Measurements from ENCODE around the gene FAM184A. TPM values are rescaled to one million over a fixed set of nuclear protein-coding genes. Genes with fewer than 3 reads are reported as not detected.
"Not testable (repeated sequence)": the region's sequence is repeated elsewhere in the genome, so short reads cannot be mapped to it uniquely, and the experiment has no call there.

FAM184A gene
- total RNA-seq, 1 donor from 2014 or later, result 2.4 TPM

GRCh38 chr6:119108076-119108475 is 29.6 kb upstream of the FAM184A start:
- no peak for DNase-seq (ENCODE audit: missing footprints)
- intact Hi-C loops (cut with DNase I), result no loop called here

DNA sequence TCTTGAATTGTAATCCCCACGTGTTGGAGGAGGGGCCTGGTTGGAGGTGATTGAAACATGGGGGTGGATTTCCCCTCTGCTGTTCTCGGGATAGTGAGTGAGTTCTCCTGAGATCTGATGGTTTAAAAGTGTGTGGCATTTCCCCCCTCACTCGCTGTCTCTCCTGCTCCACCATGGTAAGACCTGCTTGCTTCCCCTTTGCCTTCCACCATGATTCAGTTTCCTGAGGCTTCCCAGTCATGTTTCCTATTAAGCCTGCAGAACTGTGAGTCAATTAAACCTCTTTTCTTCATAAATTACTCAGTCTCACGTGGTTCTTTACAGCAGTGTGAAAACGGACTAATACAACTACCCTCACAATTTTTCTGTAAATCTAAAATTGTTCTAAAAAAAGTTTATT is 26.8 kb upstream of the FAM184A start:
- no peak for ATAC-seq
- no peak for DNase-seq (ENCODE audit: missing footprints)
- intact Hi-C loops (cut with DNase I), result no loop called here

More at GRCh38 chr6:119108076-119108475, 29.6 kb upstream of the FAM184A start:
- no peak for ATAC-seq

DNA sequence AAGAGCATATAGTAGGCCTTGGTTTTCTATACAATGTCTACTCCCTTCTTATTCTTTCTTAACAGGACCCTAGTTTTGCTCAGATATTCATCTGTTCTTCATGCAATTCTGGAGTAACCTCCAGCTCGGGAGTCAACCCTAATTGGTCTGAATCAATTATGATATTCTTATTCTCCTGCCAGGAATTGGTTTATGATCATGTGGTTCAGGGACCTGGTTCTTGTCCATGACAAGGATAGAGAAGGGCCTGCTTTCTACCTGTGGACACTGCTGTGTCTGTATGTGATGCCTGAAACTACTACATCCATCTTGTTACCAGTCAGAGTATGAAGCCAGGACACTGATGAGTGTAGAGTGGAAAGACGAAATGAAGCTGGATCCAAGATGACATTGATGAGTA is 24.4 kb upstream of the FAM184A start:
- intact Hi-C loops (cut with DNase I), result no loop called here
- ATAC-seq (no peak), DNase-seq (ENCODE audit: missing footprints) (no peak)

GRCh38 chr6:119100115-119100514 is 21.7 kb upstream of the FAM184A start:
- no peak for DNase-seq (ENCODE audit: missing footprints)
- no peak for ATAC-seq
- intact Hi-C loops (cut with DNase I), result no loop called here

- intact Hi-C loops (cut with DNase I); DNase-seq (ENCODE audit: missing footprints); ATAC-seq: not testable (repeated sequence)
Observed at GRCh38 chr6:119097815-119098361, 19.4 kb upstream of the FAM184A start.

- intact Hi-C loops (cut with DNase I), result no loop called here
Observed at GRCh38 chr6:119096721-119097565, 18.5 kb upstream of the FAM184A start.

GRCh38 chr6:119090256-119090655 is 11.8 kb upstream of the FAM184A start:
- intact Hi-C loops (cut with DNase I), result no loop called here
- DNase-seq (ENCODE audit: missing footprints) (no peak), ATAC-seq (no peak)

More at GRCh38 chr6:119096721-119097565, 18.5 kb upstream of the FAM184A start:
- ATAC-seq, result peak; percentile 95
- DNase-seq (ENCODE audit: missing footprints), result peak; percentile 86

GRCh38 chr6:119084784-119085183 is 6.3 kb upstream of the FAM184A start:
- intact Hi-C loops (cut with DNase I), result no loop called here
- ATAC-seq (no peak), DNase-seq (ENCODE audit: missing footprints) (no peak)

- intact Hi-C loops (cut with DNase I), result no loop called here
- DNase-seq (ENCODE audit: missing footprints), result no peak
- no peak for ATAC-seq
Observed at GRCh38 chr6:119083007-119083406, 4.5 kb upstream of the FAM184A start.

DNA sequence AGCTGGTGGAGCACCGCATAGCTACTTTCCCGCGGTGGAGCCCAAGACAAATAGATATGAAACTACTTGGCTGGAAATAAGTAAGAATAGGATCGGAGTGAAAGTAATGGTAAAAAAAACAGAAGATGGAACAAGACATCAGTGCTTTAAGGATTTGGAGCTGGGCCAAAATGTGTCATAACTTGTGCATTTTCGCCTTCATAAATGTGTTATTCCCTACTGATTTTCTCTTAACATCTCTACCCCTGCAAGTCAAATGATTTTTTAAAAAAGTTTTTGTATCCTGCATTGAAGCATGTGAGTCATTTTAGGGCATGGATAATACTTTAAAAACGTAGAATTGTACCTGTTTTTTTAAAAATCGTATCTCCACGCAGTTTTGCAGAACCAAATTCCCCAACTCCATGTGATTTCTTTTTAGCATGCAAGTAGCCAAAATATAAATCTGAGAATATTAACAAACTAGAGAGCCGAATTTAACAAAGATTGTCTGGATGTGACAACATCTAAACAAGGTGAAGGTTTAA is 882 bp upstream of the FAM184A start:
- no peak for ATAC-seq
- no peak for DNase-seq (ENCODE audit: missing footprints)
- intact Hi-C loops (cut with DNase I), result no loop called here

DNA sequence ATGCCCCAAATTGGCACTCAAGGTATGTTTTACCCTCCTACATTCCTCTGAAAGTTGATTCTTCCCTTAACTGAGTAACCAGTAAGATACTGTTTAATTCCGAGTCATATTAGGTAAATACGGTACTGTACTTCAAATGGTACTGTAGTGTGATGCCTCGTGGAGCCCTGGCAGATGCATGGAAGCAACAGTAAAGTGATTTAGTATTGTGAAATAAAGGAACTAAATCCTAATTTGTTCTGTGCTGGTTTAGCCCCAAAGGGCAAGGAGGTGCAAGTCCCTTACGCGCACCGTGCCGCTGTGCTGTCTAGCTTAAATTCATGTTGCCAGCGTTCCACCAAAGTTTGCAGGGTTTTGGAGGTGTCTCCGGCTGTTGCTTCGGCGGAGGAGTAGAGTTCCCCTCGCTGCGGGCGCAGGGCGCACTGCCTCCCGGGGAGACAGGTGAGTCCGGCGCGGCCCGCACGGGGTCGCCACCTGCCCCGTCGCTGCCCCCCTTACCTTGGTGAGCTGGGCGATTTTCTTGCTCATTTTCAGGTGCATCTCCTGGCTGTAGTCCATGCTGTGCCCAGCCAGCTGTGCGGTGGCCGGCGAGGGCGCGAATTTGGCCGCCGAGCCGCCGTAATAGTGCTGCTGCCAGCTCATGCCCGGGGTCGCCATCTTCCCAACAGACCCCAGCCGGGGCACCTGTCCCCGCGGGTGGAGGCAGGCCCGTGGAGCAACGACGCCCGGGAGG is 655 bp downstream of the FAM184A start:
- ATAC-seq (peak; percentile 28), DNase-seq (ENCODE audit: missing footprints) (peak; percentile 76)
- intact Hi-C loops (cut with DNase I), result no loop called here

GRCh38 chr6:119077391-119077642 is 1.1 kb downstream of the FAM184A start:
- ATAC-seq (no peak), DNase-seq (ENCODE audit: missing footprints) (no peak)
- intact Hi-C loops (cut with DNase I), result no loop called here

DNA sequence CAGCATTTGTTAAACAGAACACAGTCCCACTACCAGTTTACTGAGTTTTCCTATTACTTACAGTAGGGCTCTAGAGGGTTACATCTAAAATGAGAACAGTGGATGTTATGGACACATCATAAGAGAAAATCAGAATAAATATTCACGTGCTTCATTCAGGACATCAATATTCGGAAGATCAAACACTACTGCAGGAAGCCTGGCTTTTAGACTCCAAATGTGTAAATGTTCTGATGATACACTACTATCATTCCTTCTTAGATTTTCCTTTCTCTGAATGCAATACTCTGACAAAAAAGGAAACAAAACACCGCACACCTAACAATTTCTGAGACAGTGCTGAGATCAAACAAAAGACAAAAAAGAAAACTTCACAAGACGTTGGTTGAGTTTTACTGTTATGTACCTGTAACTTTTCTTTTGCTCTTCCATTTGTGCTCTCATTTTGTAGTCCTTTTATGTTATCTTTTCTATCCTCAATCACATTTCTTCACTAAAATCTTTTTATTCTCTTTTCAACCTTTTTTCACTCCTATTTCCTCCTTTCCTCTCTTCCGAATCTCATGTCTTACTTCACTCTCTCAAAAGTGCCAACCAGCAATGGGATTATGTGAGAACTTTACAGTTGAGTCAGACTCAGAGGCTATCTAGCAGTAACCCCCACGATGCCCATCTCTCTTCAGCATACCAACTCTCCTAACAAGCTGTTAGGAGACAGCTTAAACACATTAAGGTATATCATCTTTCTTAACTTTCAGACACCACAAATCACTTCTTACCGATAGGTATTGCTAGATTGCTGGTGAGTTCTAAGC is 1.7 kb downstream of the FAM184A start:
- intact Hi-C loops (cut with DNase I), result no loop called here
- no peak for ATAC-seq
- DNase-seq (ENCODE audit: missing footprints), result no peak

- intact Hi-C loops (cut with DNase I), result no loop called here
- DNase-seq (ENCODE audit: missing footprints) (no peak), ATAC-seq (no peak)
Observed at GRCh38 chr6:119076173-119076572, 2.3 kb downstream of the FAM184A start.

DNA sequence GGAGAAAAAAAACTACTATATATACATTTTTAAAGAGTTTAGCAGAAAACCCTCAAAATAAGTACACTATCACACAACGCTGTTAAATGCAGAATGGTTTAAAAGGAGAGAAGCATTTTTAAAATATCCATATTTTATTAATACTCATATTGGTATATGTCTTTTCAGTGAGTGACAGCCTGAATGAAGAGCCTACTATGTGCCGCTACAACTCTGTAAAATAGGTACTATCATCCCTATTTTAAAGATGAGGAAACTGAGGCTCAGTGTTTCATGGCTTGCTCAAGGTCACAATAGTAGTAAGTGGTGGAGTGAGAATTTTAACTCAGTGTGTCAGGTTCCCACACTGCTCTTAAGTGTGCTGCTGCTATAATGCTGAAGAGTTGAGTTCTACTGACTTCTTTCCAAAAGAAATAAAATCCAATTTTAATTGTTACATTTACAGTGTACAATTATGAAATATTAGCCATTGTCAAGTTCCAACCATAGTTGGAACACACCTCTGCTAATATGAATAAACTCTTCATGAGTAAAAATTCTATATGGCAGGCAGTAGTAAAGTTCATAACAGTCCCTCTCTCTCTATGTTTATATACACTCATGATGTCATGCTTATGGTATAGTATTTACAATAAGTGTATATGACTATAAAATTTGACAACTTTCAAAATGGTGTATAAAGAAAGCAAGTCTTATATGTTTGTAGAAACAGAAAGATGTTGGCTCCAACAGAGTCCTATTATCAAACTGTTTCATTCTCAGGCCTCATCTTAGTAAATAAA is 3.1 kb downstream of the FAM184A start:
- ATAC-seq, result no peak
- intact Hi-C loops (cut with DNase I), result no loop called here
- DNase-seq (ENCODE audit: missing footprints), result no peak

DNA sequence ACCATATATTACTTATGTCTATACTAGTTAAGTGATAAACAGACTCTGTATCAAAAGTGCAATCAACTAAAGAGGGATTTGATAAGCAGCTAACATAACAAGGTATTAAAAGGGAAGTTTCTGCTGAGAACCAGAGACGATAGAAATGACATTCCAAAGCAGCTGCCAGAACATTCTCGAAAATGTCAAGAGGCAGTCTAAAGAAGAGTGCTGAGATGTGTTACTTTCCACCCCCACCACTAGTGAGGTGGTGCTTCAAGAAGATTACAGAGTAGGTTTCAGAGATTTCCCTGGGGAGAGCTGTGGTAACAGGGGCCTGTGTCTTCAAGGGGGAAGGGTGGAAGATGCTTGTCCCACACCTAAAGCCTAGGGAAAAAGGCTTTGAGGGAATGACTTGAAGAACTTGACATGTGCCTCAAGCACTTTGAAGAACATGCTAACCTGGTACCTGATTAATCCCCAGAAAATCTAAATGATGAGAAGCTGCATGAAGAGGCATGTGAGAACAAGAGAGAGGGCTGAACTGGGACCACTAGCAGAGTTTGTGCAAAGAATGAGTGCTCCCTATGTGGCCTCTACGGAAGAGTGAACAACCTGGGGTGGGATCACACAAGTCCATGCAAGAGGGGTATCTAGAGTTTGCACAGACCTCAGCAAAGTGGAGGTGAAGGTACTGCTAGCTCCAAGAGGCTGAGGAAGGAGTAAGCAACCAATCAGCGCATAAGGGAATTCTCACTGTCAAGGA is 5.0 kb downstream of the FAM184A start:
- ATAC-seq (no peak), DNase-seq (ENCODE audit: missing footprints) (no peak)
- intact Hi-C loops (cut with DNase I), result no loop called here

DNA sequence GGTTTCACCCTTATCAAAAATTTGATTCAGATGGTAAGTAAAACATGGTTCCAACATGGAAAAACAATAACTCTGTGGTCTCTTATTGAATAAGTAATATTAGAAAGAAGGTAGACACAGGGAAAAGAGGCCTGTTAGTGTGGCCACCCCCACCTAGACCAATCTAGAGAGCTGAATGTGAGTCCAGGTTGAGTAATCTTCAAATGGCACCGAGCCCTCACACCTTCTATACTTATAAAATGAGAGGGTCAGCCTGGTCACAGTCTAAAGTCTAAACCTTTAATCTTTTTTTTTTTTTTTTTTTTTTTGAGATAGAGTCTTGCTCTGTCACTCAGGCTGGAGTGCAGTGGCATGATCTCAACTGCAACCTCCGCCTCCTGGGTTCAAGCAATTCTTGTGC is 6.9 kb downstream of the FAM184A start:
- ATAC-seq (no peak), DNase-seq (ENCODE audit: missing footprints) (no peak)
- intact Hi-C loops (cut with DNase I), result no loop called here

DNA sequence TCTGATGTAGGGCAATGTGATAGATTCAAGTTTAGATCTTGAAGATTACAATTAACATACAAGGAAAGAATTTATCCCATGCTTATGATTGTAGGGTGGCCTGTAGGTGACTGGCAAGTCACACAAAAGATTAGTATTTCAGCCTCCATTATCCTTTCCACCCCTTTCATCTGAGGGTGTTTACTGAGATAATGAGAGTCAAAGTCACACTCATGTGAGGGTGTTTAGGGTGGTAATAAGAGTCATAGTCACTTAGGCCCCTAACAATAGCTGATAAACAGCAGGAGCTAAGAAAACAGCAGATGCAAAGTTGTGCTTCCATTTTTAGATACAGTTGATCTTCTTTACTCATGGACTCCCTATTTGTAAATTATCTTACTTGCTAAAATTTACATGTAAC is 11.4 kb downstream of the FAM184A start:
- no peak for DNase-seq (ENCODE audit: missing footprints)
- intact Hi-C loops (cut with DNase I), result no loop called here
- ATAC-seq, result no peak

Data from Right ventricle myocardium inferior (tissue), 1 donor.